HepG2 (cell line): ENCODE measurements around the gene DMGDH. TPM values are rescaled to one million over a fixed set of nuclear protein-coding genes. Genes with fewer than 3 reads are reported as not detected.

ENCODE experiments used
- DNMT1 ChIP-seq: sonication (generic); formaldehyde crosslinking; IDR thresholded peaks from 2 replicates; pipeline ENCODE4 v1.5.1; 2020; ENCODE audit warnings: mild to moderate bottlenecking, missing genetic modification reagents
- EEA1 ChIP-seq: sonication (generic); formaldehyde crosslinking; IDR thresholded peaks from 2 replicates; pipeline ENCODE4 v1.5.1; 2020; ENCODE audit warnings: mild to moderate bottlenecking, missing genetic modification reagents, borderline replicate concordance
- EED ChIP-seq: sonication (generic); formaldehyde crosslinking; IDR thresholded peaks from 2 replicates; pipeline ENCODE4 v1.5.0; 2020; ENCODE audit warnings: mild to moderate bottlenecking, missing genetic modification reagents
- FOSL2 ChIP-seq: sonication (generic); formaldehyde crosslinking; IDR thresholded peaks from 2 replicates; pipeline ENCODE4 v1.4.0; 2020; ENCODE audit warnings: missing genetic modification reagents
- HDAC1 ChIP-seq: sonication (generic); formaldehyde crosslinking; IDR thresholded peaks from 2 replicates; pipeline ENCODE4 v1.5.1; 2020; ENCODE audit warnings: mild to moderate bottlenecking, missing genetic modification reagents
- HNF4A ChIP-seq: sonication (generic); formaldehyde crosslinking; IDR thresholded peaks from 2 replicates; pipeline ENCODE4 v1.4.0; 2020; ENCODE audit warnings: missing genetic modification reagents
- KDM1A ChIP-seq: IDR thresholded peaks from 2 replicates; pipeline ENCODE4 v1.6.1; 2016; ENCODE audit warnings: missing compliant biosample characterization
- MTA1 ChIP-seq: sonication (generic); formaldehyde crosslinking; IDR thresholded peaks from 2 replicates; pipeline ENCODE4 v1.4.0; 2020; ENCODE audit warnings: missing genetic modification reagents, mild to moderate bottlenecking, borderline replicate concordance
- PATZ1 ChIP-seq: sonication (generic); formaldehyde crosslinking; IDR thresholded peaks from 2 replicates; pipeline ENCODE4 v1.4.0; 2020; ENCODE audit warnings: missing genetic modification reagents
- POLR2A ChIP-seq, 2 experiments: IDR thresholded peaks; 2 replicates each; pipeline ENCODE4 v1.6.1; 2011; ENCODE audit warnings: low read depth in 2 of 2, low read length in 2 of 2, mild to moderate bottlenecking in 1 of 2, moderate library complexity in 1 of 2; ENCODE audit not compliant: insufficient read depth in 1 of 2
- RXRA ChIP-seq: sonication (generic); formaldehyde crosslinking; IDR thresholded peaks from 2 replicates; pipeline ENCODE4 v1.5.1; 2020; ENCODE audit warnings: missing genetic modification reagents
- WIZ ChIP-seq: sonication (generic); formaldehyde crosslinking; IDR thresholded peaks from 2 replicates; pipeline ENCODE4 v1.5.1; 2020; ENCODE audit warnings: mild to moderate bottlenecking, missing genetic modification reagents
- ZBTB38 ChIP-seq: sonication (generic); formaldehyde crosslinking; IDR thresholded peaks from 2 replicates; pipeline ENCODE4 v1.5.1; 2020; ENCODE audit warnings: mild to moderate bottlenecking, missing genetic modification reagents
- ZFY ChIP-seq: sonication (generic); formaldehyde crosslinking; IDR thresholded peaks from 2 replicates; pipeline ENCODE4 v1.4.0; 2020; ENCODE audit warnings: missing genetic modification reagents
- ZNF432 ChIP-seq: sonication (generic); formaldehyde crosslinking; IDR thresholded peaks from 2 replicates; pipeline ENCODE4 v1.5.0; 2020; ENCODE audit warnings: missing genetic modification reagents, mild to moderate bottlenecking, borderline replicate concordance
- ZNF589 ChIP-seq: sonication (generic); formaldehyde crosslinking; conservative IDR thresholded peaks from 2 replicates; pipeline ENCODE4 v1.8.0; 2022; ENCODE audit warnings: mild to moderate bottlenecking, moderate library complexity, missing genetic modification reagents
- ZNF605 ChIP-seq: sonication (generic); formaldehyde crosslinking; IDR thresholded peaks from 2 replicates; pipeline ENCODE4 v1.8.0; 2022; ENCODE audit warnings: mild to moderate bottlenecking, missing genetic modification reagents
- ZNF768 ChIP-seq: sonication (generic); formaldehyde crosslinking; IDR thresholded peaks from 2 replicates; pipeline ENCODE4 v1.4.0; 2020; ENCODE audit warnings: missing genetic modification reagents
- polyA plus RNA-seq, 8 experiments: library from polyadenylated mRNA; depleted of rRNA in 3 of 8; stranded (reverse) in 7 of 8; unstranded in 1 of 8; fragments of >200 nt; fragmentation: Illumina TruSeq in 4 of 8; extraction: Trizol in 4 of 8; gene quantifications; 2 replicates each; pipeline versions ENCODE4 v1.2.1 to v1.2.3, GENCODE V29; 2011 to 2016; ENCODE audit warnings: low read depth in 4 of 8, missing spikeins in 1 of 8, mixed read lengths in 1 of 8; ENCODE audit not compliant: insufficient read depth in 1 of 8
- total RNA-seq, 5 experiments: library from RNA; depleted of rRNA; stranded (reverse); fragments of >200 nt; fragmentation: Illumina TruSeq; extraction: Trizol; gene quantifications; 2 replicates each; pipeline ENCODE4 v1.2.3, GENCODE V29; 2016; ENCODE audit warnings: low read depth in 1 of 5
- TF ChIP-seq, protein P1 (sequence below): sonication (generic); formaldehyde crosslinking; IDR thresholded peaks from 2 replicates; pipeline ENCODE4 v1.4.0; 2020; ENCODE audit warnings: missing genetic modification reagents
- TF ChIP-seq, protein P2 (sequence below): sonication (generic); formaldehyde crosslinking; IDR thresholded peaks from 2 replicates; pipeline ENCODE4 v1.5.0; 2020; ENCODE audit warnings: missing genetic modification reagents
- TF ChIP-seq, protein P3 (sequence below): IDR thresholded peaks from 2 replicates; pipeline ENCODE4 v1.6.1; 2016; ENCODE audit warnings: missing compliant biosample characterization, missing genetic modification reagents, borderline replicate concordance

Gene DMGDH
- total and polyA plus RNA-seq, 2 of the 13 experiments (the other 11 are each of a cell fraction or from before 2014, with no cell fraction given): 3.6 to 7.9 TPM

GRCh38 chr5:79111387-79111959 lies 42.0 kb upstream of the DMGDH start, which contains the start of gene BHMT (continued):
- 0 out of 2 replicates have a peak, but pooled peaks have one; percentile 26 for TF ChIP-seq PATZ1
- no peak for TF ChIP-seq EEA1 (CRISPR knock-in tag)
- TF ChIP-seq RXRA (CRISPR knock-in tag): 0 out of 2 replicates have a peak, but pooled peaks have one; percentile 40
- TF ChIP-seq ZNF432 (CRISPR knock-in tag): no peak
- TF ChIP-seq MTA1 (CRISPR knock-in tag): peak; percentile 23; the same call in 1 of the 2 replicates
- no peak for TF ChIP-seq KDM1A (CRISPR knock-in tag)
- TF ChIP-seq, protein P1, sequence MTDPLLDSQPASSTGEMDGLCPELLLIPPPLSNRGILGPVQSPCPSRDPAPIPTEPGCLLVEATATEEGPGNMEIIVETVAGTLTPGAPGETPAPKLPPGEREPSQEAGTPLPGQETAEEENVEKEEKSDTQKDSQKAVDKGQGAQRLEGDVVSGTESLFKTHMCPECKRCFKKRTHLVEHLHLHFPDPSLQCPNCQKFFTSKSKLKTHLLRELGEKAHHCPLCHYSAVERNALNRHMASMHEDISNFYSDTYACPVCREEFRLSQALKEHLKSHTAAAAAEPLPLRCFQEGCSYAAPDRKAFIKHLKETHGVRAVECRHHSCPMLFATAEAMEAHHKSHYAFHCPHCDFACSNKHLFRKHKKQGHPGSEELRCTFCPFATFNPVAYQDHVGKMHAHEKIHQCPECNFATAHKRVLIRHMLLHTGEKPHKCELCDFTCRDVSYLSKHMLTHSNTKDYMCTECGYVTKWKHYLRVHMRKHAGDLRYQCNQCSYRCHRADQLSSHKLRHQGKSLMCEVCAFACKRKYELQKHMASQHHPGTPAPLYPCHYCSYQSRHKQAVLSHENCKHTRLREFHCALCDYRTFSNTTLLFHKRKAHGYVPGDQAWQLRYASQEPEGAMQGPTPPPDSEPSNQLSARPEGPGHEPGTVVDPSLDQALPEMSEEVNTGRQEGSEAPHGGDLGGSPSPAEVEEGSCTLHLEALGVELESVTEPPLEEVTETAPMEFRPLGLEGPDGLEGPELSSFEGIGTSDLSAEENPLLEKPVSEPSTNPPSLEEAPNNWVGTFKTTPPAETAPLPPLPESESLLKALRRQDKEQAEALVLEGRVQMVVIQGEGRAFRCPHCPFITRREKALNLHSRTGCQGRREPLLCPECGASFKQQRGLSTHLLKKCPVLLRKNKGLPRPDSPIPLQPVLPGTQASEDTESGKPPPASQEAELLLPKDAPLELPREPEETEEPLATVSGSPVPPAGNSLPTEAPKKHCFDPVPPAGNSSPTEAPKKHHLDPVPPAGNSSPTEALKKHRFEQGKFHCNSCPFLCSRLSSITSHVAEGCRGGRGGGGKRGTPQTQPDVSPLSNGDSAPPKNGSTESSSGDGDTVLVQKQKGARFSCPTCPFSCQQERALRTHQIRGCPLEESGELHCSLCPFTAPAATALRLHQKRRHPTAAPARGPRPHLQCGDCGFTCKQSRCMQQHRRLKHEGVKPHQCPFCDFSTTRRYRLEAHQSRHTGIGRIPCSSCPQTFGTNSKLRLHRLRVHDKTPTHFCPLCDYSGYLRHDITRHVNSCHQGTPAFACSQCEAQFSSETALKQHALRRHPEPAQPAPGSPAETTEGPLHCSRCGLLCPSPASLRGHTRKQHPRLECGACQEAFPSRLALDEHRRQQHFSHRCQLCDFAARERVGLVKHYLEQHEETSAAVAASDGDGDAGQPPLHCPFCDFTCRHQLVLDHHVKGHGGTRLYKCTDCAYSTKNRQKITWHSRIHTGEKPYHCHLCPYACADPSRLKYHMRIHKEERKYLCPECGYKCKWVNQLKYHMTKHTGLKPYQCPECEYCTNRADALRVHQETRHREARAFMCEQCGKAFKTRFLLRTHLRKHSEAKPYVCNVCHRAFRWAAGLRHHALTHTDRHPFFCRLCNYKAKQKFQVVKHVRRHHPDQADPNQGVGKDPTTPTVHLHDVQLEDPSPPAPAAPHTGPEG (CRISPR knock-in tag): no peak
- peak in 1 of 2 experiments; percentile 53; a peak in 1 of 4 replicates for TF ChIP-seq POLR2A (IDR thresholded peaks at IDR 0.05; ENCODE audit: insufficient read depth in 1 of 2, low read depth in 2 of 2, low read length in 2 of 2)
- TF ChIP-seq ZNF589: no peak
- TF ChIP-seq, protein P2, sequence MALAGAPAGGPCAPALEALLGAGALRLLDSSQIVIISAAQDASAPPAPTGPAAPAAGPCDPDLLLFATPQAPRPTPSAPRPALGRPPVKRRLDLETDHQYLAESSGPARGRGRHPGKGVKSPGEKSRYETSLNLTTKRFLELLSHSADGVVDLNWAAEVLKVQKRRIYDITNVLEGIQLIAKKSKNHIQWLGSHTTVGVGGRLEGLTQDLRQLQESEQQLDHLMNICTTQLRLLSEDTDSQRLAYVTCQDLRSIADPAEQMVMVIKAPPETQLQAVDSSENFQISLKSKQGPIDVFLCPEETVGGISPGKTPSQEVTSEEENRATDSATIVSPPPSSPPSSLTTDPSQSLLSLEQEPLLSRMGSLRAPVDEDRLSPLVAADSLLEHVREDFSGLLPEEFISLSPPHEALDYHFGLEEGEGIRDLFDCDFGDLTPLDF (CRISPR knock-in tag): 0 out of 2 replicates have a peak, but pooled peaks have one; percentile 37
- peak; percentile 26; the same call in 1 of the 2 replicates for TF ChIP-seq ZBTB38 (CRISPR knock-in tag)
- peak; percentile 47; the same call in 1 of the 2 replicates for TF ChIP-seq ZNF605 (CRISPR knock-in tag)
- TF ChIP-seq WIZ: no peak
- no peak for TF ChIP-seq FOSL2 (CRISPR knock-in tag)
- 0 out of 2 replicates have a peak, but pooled peaks have one; percentile 6 for TF ChIP-seq ZFY (CRISPR knock-in tag)
- TF ChIP-seq, protein P3, sequence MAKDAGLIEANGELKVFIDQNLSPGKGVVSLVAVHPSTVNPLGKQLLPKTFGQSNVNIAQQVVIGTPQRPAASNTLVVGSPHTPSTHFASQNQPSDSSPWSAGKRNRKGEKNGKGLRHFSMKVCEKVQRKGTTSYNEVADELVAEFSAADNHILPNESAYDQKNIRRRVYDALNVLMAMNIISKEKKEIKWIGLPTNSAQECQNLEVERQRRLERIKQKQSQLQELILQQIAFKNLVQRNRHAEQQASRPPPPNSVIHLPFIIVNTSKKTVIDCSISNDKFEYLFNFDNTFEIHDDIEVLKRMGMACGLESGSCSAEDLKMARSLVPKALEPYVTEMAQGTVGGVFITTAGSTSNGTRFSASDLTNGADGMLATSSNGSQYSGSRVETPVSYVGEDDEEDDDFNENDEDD (CRISPR knock-in tag): no peak
- TF ChIP-seq HDAC1: 0 out of 2 replicates have a peak, but pooled peaks have one; percentile 13
- peak; percentile 44; the same call in 1 of the 2 replicates for TF ChIP-seq HNF4A (CRISPR knock-in tag)
- TF ChIP-seq DNMT1: no peak
- no peak for TF ChIP-seq ZNF768 (CRISPR knock-in tag)
- peak; percentile 40; the same call in 1 of the 2 replicates for TF ChIP-seq EED (CRISPR knock-in tag)
